A673 (cell line): Measurements from ENCODE around the gene ZFPM1.

Experiments
- CTCF ChIP-seq: fragments of 300-800, 200-600 bp; sonication (generic); conservative IDR thresholded peaks from 2 replicates; pipeline ENCODE4 v1.5.1; 2017; ENCODE audit warnings: low read depth, mild to moderate bottlenecking, antibody characterized with exemption, low read length, moderate library complexity, mixed read lengths
- EZH2 ChIP-seq: fragments of 200-600 bp; sonication (generic); IDR thresholded peaks from 2 replicates; pipeline ENCODE4 v1.6.1; 2017; ENCODE audit warnings: borderline replicate concordance, low read depth, mild to moderate bottlenecking, mixed read lengths, antibody characterized with exemption, low read length; ENCODE audit not compliant: poor library complexity, severe bottlenecking

DNA sequence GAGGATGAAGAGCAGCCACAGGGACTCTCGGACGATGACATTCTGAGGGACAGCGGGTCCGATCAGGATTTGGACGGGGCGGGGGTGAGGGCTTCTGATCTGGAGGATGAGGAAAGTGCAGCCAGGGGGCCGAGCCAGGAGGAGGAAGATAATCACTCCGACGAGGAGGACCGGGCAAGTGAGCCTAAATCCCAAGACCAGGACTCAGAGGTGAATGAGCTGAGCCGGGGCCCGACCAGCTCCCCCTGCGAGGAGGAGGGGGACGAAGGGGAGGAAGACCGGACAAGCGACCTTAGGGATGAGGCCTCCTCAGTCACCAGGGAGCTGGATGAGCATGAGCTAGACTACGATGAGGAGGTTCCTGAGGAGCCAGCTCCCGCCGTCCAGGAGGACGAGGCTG is 124.1 kb downstream of the ZFPM1 start:
- TF ChIP-seq CTCF (no peak), EZH2 (no peak)
